Effector memory CD8-positive, alpha-beta T cell (primary cell): ENCODE measurements around the gene CHAD.

Experiments
- ATAC-seq: fragments of 150-1000 bp; cut with Tn5 transposase; replicated peaks from 2 replicates; pipeline ENCODE4 v1.10.0; 2021; ENCODE audit warnings: mild to moderate bottlenecking, moderate library complexity
- DNase-seq, 3 experiments: peaks; one replicate each; pipeline ENCODE4 v3.0.0; 2021
- H3K27ac Mint-ChIP-seq, 2 donors: one replicate each; pipeline ENCODE4 v1.8.0; 2022; ENCODE audit warnings: mild to moderate bottlenecking in 2 of 2, mixed read lengths in 2 of 2, moderate library complexity in 2 of 2
- H3K27me3 Mint-ChIP-seq, 2 donors: one replicate each; pipeline ENCODE4 v1.8.0; 2022; ENCODE audit warnings: mixed read lengths in 2 of 2
- H3K36me3 Mint-ChIP-seq: one replicate; pipeline ENCODE4 v1.8.0; 2022; ENCODE audit warnings: mild to moderate bottlenecking, moderate library complexity, mixed read lengths; ENCODE audit not compliant: insufficient read depth
- H3K4me1 Mint-ChIP-seq, 2 donors: one replicate each; pipeline ENCODE4 v1.8.0; 2022; ENCODE audit warnings: low read depth in 2 of 2, mixed read lengths in 2 of 2
- H3K4me3 Mint-ChIP-seq, 2 donors: one replicate each; pipeline ENCODE4 v1.8.0; 2022; ENCODE audit warnings: mild to moderate bottlenecking in 2 of 2, mixed read lengths in 2 of 2, moderate library complexity in 2 of 2
- H3K9me3 Mint-ChIP-seq, 2 donors: one replicate each; pipeline ENCODE4 v1.8.0; 2022; ENCODE audit warnings: mixed read lengths in 2 of 2
- total RNA-seq, 9 experiments: gene quantifications; one replicate each; lab custom pipeline; 2026; lab: John Stamatoyannopoulos, UW

Gene CHAD
- total RNA-seq, result 0 reads per million in 9 experiments

GRCh38 chr17:50468304-50469207, at the start of gene CHAD:
CHAD (minus strand) TSS chr17:50468880; CDS start chr17:50468813, 67 bp downstream.
- Mint-ChIP-seq H3K4me3 (peak within 1 kb of the TSS; percentile 35 to 66), H3K27ac (no peak within 1 kb of the TSS), H3K36me3 (peaks cover 3% of the 10 kb centered on the region), H3K4me1 (peaks cover 13 to 23% of the 10 kb centered on the region in 2 donors), H3K27me3 (peaks cover 27 to 37% of the 10 kb centered on the region in 2 donors), H3K9me3 (no peaks in the 10 kb centered on the region)
- DNase-seq (no peak), ATAC-seq (peak; percentile 74)

- H3K4me1 Mint-ChIP-seq, result no peaks in the 10 kb centered on the region
- H3K36me3 Mint-ChIP-seq, result no peaks in the 10 kb centered on the region
- no peak for DNase-seq
- no peaks in the 10 kb centered on the region for H3K27me3 Mint-ChIP-seq
- H3K27ac Mint-ChIP-seq, result no peak overlapping the region
- H3K4me3 Mint-ChIP-seq, result no peak overlapping the region
- H3K9me3 Mint-ChIP-seq, result no peaks in the 10 kb centered on the region
- no peak for ATAC-seq
Observed at GRCh38 chr17:50517504-50518383, 49.1 kb upstream of the CHAD start.

- Mint-ChIP-seq H3K36me3 (no peaks in the 10 kb centered on the region), H3K27me3 (peaks cover 0 to 3% of the 10 kb centered on the region in 2 donors), H3K27ac (no peak overlapping the region), H3K9me3 (no peaks in the 10 kb centered on the region), H3K4me3 (no peak overlapping the region), H3K4me1 (no peaks in the 10 kb centered on the region)
- DNase-seq, result no peak
- no peak for ATAC-seq
Observed at GRCh38 chr17:50517011-50517410, 48.3 kb upstream of the CHAD start.

- Mint-ChIP-seq H3K27me3 (peaks cover 0 to 6% of the 10 kb centered on the region in 2 donors), H3K9me3 (no peaks in the 10 kb centered on the region), H3K4me1 (peaks cover 8 to 10% of the 10 kb centered on the region in 2 donors), H3K4me3 (no peak overlapping the region), H3K36me3 (no peaks in the 10 kb centered on the region), H3K27ac (no peak overlapping the region)
- DNase-seq, result no peak
- no peak for ATAC-seq
Observed at GRCh38 chr17:50514936-50515702, 46.4 kb upstream of the CHAD start.

- ATAC-seq, result no peak
- Mint-ChIP-seq H3K4me1 (peaks cover 10 to 12% of the 10 kb centered on the region in 2 donors), H3K36me3 (no peaks in the 10 kb centered on the region), H3K9me3 (no peaks in the 10 kb centered on the region), H3K27me3 (peaks cover 0 to 6% of the 10 kb centered on the region in 2 donors), H3K27ac (no peak overlapping the region), H3K4me3 (no peak overlapping the region)
- DNase-seq, result no peak
Observed at GRCh38 chr17:50514388-50514787, 45.7 kb upstream of the CHAD start.

- no peaks in the 10 kb centered on the region for H3K36me3 Mint-ChIP-seq
Observed at GRCh38 chr17:50513495-50513894, 44.8 kb upstream of the CHAD start.

GRCh38 chr17:50511058-50511457, 42.4 kb upstream of the CHAD start:
- Mint-ChIP-seq H3K9me3 (no peaks in the 10 kb centered on the region), H3K27me3 (peaks cover 0 to 6% of the 10 kb centered on the region in 2 donors), H3K27ac (peak overlapping the region; percentile 62 to 73), H3K4me3 (peak overlapping the region; percentile 19 to 40), H3K4me1 (peaks cover 20% of the 10 kb centered on the region in 2 donors), H3K36me3 (peaks cover 3% of the 10 kb centered on the region)
- ATAC-seq (peak; percentile 37), DNase-seq (peak in 2 of 3 experiments; percentile 19 to 37)

More at GRCh38 chr17:50513495-50513894, 44.8 kb upstream of the CHAD start:
- Mint-ChIP-seq H3K27me3 (peaks cover 0 to 6% of the 10 kb centered on the region in 2 donors), H3K4me1 (peaks cover 16 to 17% of the 10 kb centered on the region in 2 donors), H3K27ac (no peak overlapping the region), H3K4me3 (no peak overlapping the region), H3K9me3 (no peaks in the 10 kb centered on the region)
- ATAC-seq (no peak), DNase-seq (no peak)

- DNase-seq (no peak), ATAC-seq (no peak)
- Mint-ChIP-seq H3K9me3 (no peaks in the 10 kb centered on the region), H3K4me3 (peak overlapping the region; percentile 92 to 96), H3K36me3 (peaks cover 3% of the 10 kb centered on the region), H3K27ac (peak overlapping the region; percentile 75 to 97), H3K27me3 (peaks cover 0 to 6% of the 10 kb centered on the region in 2 donors), H3K4me1 (peaks cover 20 to 23% of the 10 kb centered on the region in 2 donors)
Observed at GRCh38 chr17:50508573-50509460, 40.1 kb upstream of the CHAD start.

- H3K4me1 Mint-ChIP-seq, result peaks cover 20 to 27% of the 10 kb centered on the region in 2 donors
- DNase-seq (peak; percentile 75 to 81 (median 79)), ATAC-seq (peak; percentile 83)
- peak within 1 kb of the TSS; percentile 83 to 97 for H3K27ac Mint-ChIP-seq
- H3K9me3 Mint-ChIP-seq, result no peaks in the 10 kb centered on the region
- peak within 1 kb of the TSS; percentile 92 to 96 for H3K4me3 Mint-ChIP-seq
- H3K36me3 Mint-ChIP-seq, result peaks cover 3% of the 10 kb centered on the region
- H3K27me3 Mint-ChIP-seq, result peaks cover 0 to 6% of the 10 kb centered on the region in 2 donors
Observed at GRCh38 chr17:50507871-50508572, 39.3 kb upstream of the CHAD start, which contains the start of gene MYCBPAP. MYCBPAP (plus strand) TSS chr17:50508439; CDS start chr17:50508675, 236 bp downstream.

GRCh38 chr17:50506298-50506697, 37.6 kb upstream of the CHAD start:
- H3K36me3 Mint-ChIP-seq, result peaks cover 3% of the 10 kb centered on the region
- ATAC-seq, result no peak
- H3K27ac Mint-ChIP-seq, result peak overlapping the region; percentile 1 to 77
- H3K4me1 Mint-ChIP-seq, result peaks cover 14 to 21% of the 10 kb centered on the region in 2 donors
- peak overlapping the region in 1 of 2 donors; percentile 21 for H3K4me3 Mint-ChIP-seq
- H3K9me3 Mint-ChIP-seq, result no peaks in the 10 kb centered on the region
- DNase-seq, result no peak
- H3K27me3 Mint-ChIP-seq, result no peaks in the 10 kb centered on the region

- Mint-ChIP-seq H3K4me1 (peaks cover 11 to 19% of the 10 kb centered on the region in 2 donors), H3K27me3 (no peaks in the 10 kb centered on the region), H3K4me3 (no peak overlapping the region), H3K27ac (peak overlapping the region; percentile 1 to 77), H3K36me3 (peaks cover 3% of the 10 kb centered on the region), H3K9me3 (no peaks in the 10 kb centered on the region)
- no peak for DNase-seq
- ATAC-seq, result no peak
Observed at GRCh38 chr17:50505591-50506130, 37.0 kb upstream of the CHAD start.
